H9 (cell line): ENCODE measurements around the gene SECISBP2. TPM values are rescaled to one million over a fixed set of nuclear protein-coding genes. Genes with fewer than 3 reads are reported as not detected.
"Not testable (repeated sequence)": the region's sequence is repeated elsewhere in the genome, so short reads cannot be mapped to it uniquely, and the experiment has no call there.

Source experiments
- DNase-seq: peaks from one replicate; pipeline ENCODE4 v3.0.0-alpha.2; 2017
- H2AFZ ChIP-seq: one replicate; pipeline ENCODE4 v1.6.1; 2013; ENCODE audit warnings: mild to moderate bottlenecking, low read length, control low read depth, moderate library complexity
- H2AK5ac ChIP-seq: 2 replicates; pipeline ENCODE4 v1.6.1; 2013; ENCODE audit warnings: low read length, control low read depth, mixed read lengths; ENCODE audit not compliant: insufficient read length
- H2BK120ac ChIP-seq: one replicate; pipeline ENCODE4 v1.6.1; 2013; ENCODE audit warnings: low read depth, mild to moderate bottlenecking, low read length, control low read depth, inconsistent platforms; ENCODE audit not compliant: poor library complexity, severe bottlenecking
- H2BK12ac ChIP-seq: 2 replicates; pipeline ENCODE4 v1.6.1; 2013; ENCODE audit warnings: low read length, control low read depth, mixed read lengths, low read depth; ENCODE audit not compliant: insufficient read length
- H2BK15ac ChIP-seq: 2 replicates; pipeline ENCODE4 v1.6.1; 2013; ENCODE audit warnings: low read depth, low read length, control low read depth
- H2BK20ac ChIP-seq: one replicate; pipeline ENCODE4 v1.6.1; 2013; ENCODE audit warnings: low read depth, mild to moderate bottlenecking, low read length, control low read depth, inconsistent platforms; ENCODE audit not compliant: poor library complexity, severe bottlenecking
- H2BK5ac ChIP-seq: 2 replicates; pipeline ENCODE4 v1.6.1; 2013; ENCODE audit warnings: low read length, control low read depth, mixed read lengths; ENCODE audit not compliant: insufficient read length
- H3K14ac ChIP-seq: 2 replicates; pipeline ENCODE4 v1.6.1; 2013; ENCODE audit warnings: low read length, control low read depth; ENCODE audit not compliant: insufficient read depth
- H3K18ac ChIP-seq: 2 replicates; pipeline ENCODE4 v1.6.1; 2013; ENCODE audit warnings: low read depth, mild to moderate bottlenecking, mixed read lengths, low read length, control low read depth; ENCODE audit not compliant: insufficient read length
- H3K23ac ChIP-seq: 2 replicates; pipeline ENCODE4 v1.6.1; 2013; ENCODE audit warnings: low read length, control low read depth, mixed read lengths, low read depth; ENCODE audit not compliant: insufficient read length
- H3K23me2 ChIP-seq: 2 replicates; pipeline ENCODE4 v1.6.1; 2013; ENCODE audit warnings: low read depth, mild to moderate bottlenecking, mixed read lengths, low read length, control low read depth; ENCODE audit not compliant: insufficient read length, poor library complexity, severe bottlenecking
- H3K27ac ChIP-seq: 2 replicates; pipeline ENCODE4 v1.5.1; 2013; ENCODE audit warnings: low read length, control low read depth, mixed read lengths, low read depth; ENCODE audit not compliant: insufficient read length
- H3K27me3 ChIP-seq: 2 replicates; pipeline ENCODE4 v1.6.1; 2013; ENCODE audit warnings: low read length, control low read depth, inconsistent platforms; ENCODE audit not compliant: insufficient read depth
- H3K4ac ChIP-seq: 2 replicates; pipeline ENCODE4 v1.6.1; 2013; ENCODE audit warnings: low read depth, mild to moderate bottlenecking, control low read depth, inconsistent platforms, low read length, moderate library complexity
- H3K4me1 ChIP-seq: 2 replicates; pipeline ENCODE4 v1.6.1; 2013; ENCODE audit warnings: low read length, control low read depth, inconsistent platforms; ENCODE audit not compliant: insufficient read depth
- H3K4me2 ChIP-seq: 2 replicates; pipeline ENCODE4 v1.6.1; 2013; ENCODE audit warnings: low read length, control low read depth, mixed read lengths; ENCODE audit not compliant: insufficient read length, insufficient read depth
- H3K56ac ChIP-seq: 2 replicates; pipeline ENCODE4 v1.6.1; 2013; ENCODE audit warnings: low read depth, mild to moderate bottlenecking, mixed read lengths, low read length, control low read depth; ENCODE audit not compliant: insufficient read length
- H3K79me1 ChIP-seq: 2 replicates; pipeline ENCODE4 v1.6.1; 2013; ENCODE audit warnings: low read depth, mild to moderate bottlenecking, moderate library complexity, low read length, control low read depth, inconsistent platforms; ENCODE audit not compliant: insufficient read depth, poor library complexity, severe bottlenecking
- H3K79me2 ChIP-seq: 2 replicates; pipeline ENCODE4 v1.6.1; 2013; ENCODE audit warnings: low read length, control low read depth, inconsistent platforms; ENCODE audit not compliant: insufficient read depth
- H3K9ac ChIP-seq: 2 replicates; pipeline ENCODE4 v1.6.1; 2013; ENCODE audit warnings: low read length, control low read depth, mixed read lengths; ENCODE audit not compliant: insufficient read length; ENCODE audit errors: extremely low read depth
- H3K9me3 ChIP-seq: one replicate; pipeline ENCODE4 v1.6.1; 2013; ENCODE audit warnings: low read depth, low read length, inconsistent platforms; ENCODE audit not compliant: control insufficient read depth
- H3T11ph ChIP-seq: one replicate; pipeline ENCODE4 v1.6.1; 2013; ENCODE audit warnings: mild to moderate bottlenecking, low read length, control low read depth, inconsistent platforms
- H4K20me1 ChIP-seq: one replicate; pipeline ENCODE4 v1.6.1; 2013; ENCODE audit not compliant: control insufficient read depth, insufficient read length, insufficient read depth
- H4K5ac ChIP-seq: 2 replicates; pipeline ENCODE4 v1.6.1; 2013; ENCODE audit warnings: low read depth, mild to moderate bottlenecking, mixed read lengths, low read length, control low read depth; ENCODE audit not compliant: insufficient read length
- H4K8ac ChIP-seq: replicated peaks from 2 replicates; pipeline ENCODE4 v1.6.1; 2013; ENCODE audit warnings: low read length, control low read depth, mixed read lengths, low read depth; ENCODE audit not compliant: insufficient read length
- H4K91ac ChIP-seq: 2 replicates; pipeline ENCODE4 v1.6.1; 2013; ENCODE audit warnings: low read depth, mild to moderate bottlenecking, moderate library complexity, mixed read lengths, low read length, control low read depth; ENCODE audit not compliant: insufficient read length
- H3K27ac Mint-ChIP-seq, 3 experiments: 2 replicates in 2 of 3; 3 replicates in 1 of 3; pipeline ENCODE4 v1.8.0; 2020 to 2021; ENCODE audit warnings: mixed read lengths in 3 of 3, mild to moderate bottlenecking in 1 of 3, moderate library complexity in 1 of 3
- H3K27me3 Mint-ChIP-seq: 2 replicates; pipeline ENCODE4 v1.8.0; 2021; ENCODE audit warnings: low read depth, mild to moderate bottlenecking, moderate library complexity, mixed read lengths
- H3K36me3 Mint-ChIP-seq, 3 experiments: 2 replicates in 2 of 3; 3 replicates in 1 of 3; pipeline ENCODE4 v1.8.0; 2020 to 2021; ENCODE audit warnings: low read depth in 3 of 3, mixed read lengths in 3 of 3; ENCODE audit not compliant: insufficient read depth in 1 of 3
- H3K4me1 Mint-ChIP-seq, 2 experiments: 2 replicates each; pipeline ENCODE4 v1.8.0; 2020; ENCODE audit warnings: mixed read lengths in 2 of 2
- H3K4me3 Mint-ChIP-seq, 2 experiments: 2 replicates in 1 of 2; 3 replicates in 1 of 2; pipeline ENCODE4 v1.8.0; 2020 to 2021; ENCODE audit warnings: mild to moderate bottlenecking in 2 of 2, mixed read lengths in 2 of 2, moderate library complexity in 1 of 2
- H3K9me3 Mint-ChIP-seq, 2 experiments: 2 replicates in 1 of 2; 3 replicates in 1 of 2; pipeline ENCODE4 v1.8.0; 2020; ENCODE audit warnings: mild to moderate bottlenecking in 2 of 2, mixed read lengths in 2 of 2, moderate library complexity in 1 of 2
- WGBS: extraction: QIAGEN DNeasy Blood & Tissue Kit; methylation state at CpG from one replicate; pipeline ENCODE4 v1.1.7; 2013; ENCODE audit warnings: missing lambda C conversion rate, low lambda C conversion rate, mixed read lengths; ENCODE audit not compliant: insufficient read length; ENCODE audit errors: extremely low coverage; 5-methylcytosine and 5-hydroxymethylcytosine counted together
- total RNA-seq: library from RNA; stranded (reverse); gene quantifications from 2 replicates; pipeline ENCODE4 v1.2.1, GENCODE V29; 2021
- TF ChIP-seq, protein P1 (sequence below): fragments of 200-600 bp; sonication (generic); conservative IDR thresholded peaks from 3 replicates; pipeline ENCODE4 v1.8.0; 2021; ENCODE audit warnings: antibody characterized with exemption, mild to moderate bottlenecking

Gene SECISBP2
- total RNA-seq, 1 experiment from 2014 or later, result 62.7 TPM

DNA sequence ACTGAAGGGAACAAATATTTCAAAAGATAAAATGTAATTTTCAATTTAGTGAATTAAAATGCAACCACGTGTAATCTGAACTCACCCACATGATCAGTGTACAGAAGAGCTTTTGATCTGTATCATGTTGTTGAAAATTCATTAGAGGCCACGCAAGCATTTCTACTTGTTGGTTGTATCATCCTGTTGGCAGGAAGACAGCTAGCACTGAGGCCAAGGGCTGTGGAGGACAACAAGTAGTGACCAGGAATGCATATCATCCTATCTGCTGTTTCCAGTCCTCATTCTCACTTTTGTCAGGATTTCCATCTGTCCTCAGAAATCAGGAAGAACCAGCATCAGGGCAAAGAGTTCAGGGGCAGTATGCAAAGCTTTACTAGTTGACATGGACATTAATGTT is 37.2 kb upstream of the SECISBP2 start:
- peaks cover 6 to 11% of the 10 kb centered on the region in 2 experiments; a peak in 4 of 5 replicates for H3K9me3 Mint-ChIP-seq
- H3K56ac ChIP-seq, result no peak overlapping the region
- H4K91ac ChIP-seq, result no peak overlapping the region

GRCh38 chr9:89282248-89282968 is 35.9 kb upstream of the SECISBP2 start:
- not testable (repeated sequence) for H3K4me1 Mint-ChIP-seq, DNase-seq, H3K27me3 Mint-ChIP-seq

More for the DNA sequence above, 37.2 kb upstream of the SECISBP2 start:
- H2BK5ac ChIP-seq, result no peak overlapping the region
- H3K36me3 Mint-ChIP-seq, result peaks cover 11 to 21% (median 14%) of the 10 kb centered on the region in 3 experiments
- H2AK5ac ChIP-seq, result no peak overlapping the region
- no peak overlapping the region for H3K14ac ChIP-seq
- no peak overlapping the region for H3K4ac ChIP-seq
- no peak overlapping the region for H3K18ac ChIP-seq
- H3K4me2 ChIP-seq, result no peak overlapping the region
- H3K4me3 Mint-ChIP-seq, result no peak overlapping the region
- no peak overlapping the region for H3T11ph ChIP-seq
- H4K20me1 ChIP-seq, result no peaks in the 10 kb centered on the region
- H3K4me1 ChIP-seq, result no peaks in the 10 kb centered on the region; the same call in 1 of the 2 replicates
- no peak overlapping the region for H4K8ac ChIP-seq
- WGBS, result no CpG with 5 or more reads among the region's 2 CpGs
- no peaks in the 10 kb centered on the region for H3K9me3 ChIP-seq
- H3K27me3 Mint-ChIP-seq, result no peaks in the 10 kb centered on the region
- peaks cover 15 to 19% of the 10 kb centered on the region in 2 experiments for H3K4me1 Mint-ChIP-seq
- H2AFZ ChIP-seq, result no peak overlapping the region
- no peak overlapping the region for H3K9ac ChIP-seq
- H2BK15ac ChIP-seq, result no peak overlapping the region
- DNase-seq, result no peak
- no peaks in the 10 kb centered on the region for H3K79me2 ChIP-seq
- no peak overlapping the region for H4K5ac ChIP-seq
- no peak overlapping the region; a peak in 1 of 7 replicates for H3K27ac Mint-ChIP-seq
- no peak overlapping the region for H3K27ac ChIP-seq
- H2BK120ac ChIP-seq, result no peak overlapping the region
- TF ChIP-seq, protein P1, sequence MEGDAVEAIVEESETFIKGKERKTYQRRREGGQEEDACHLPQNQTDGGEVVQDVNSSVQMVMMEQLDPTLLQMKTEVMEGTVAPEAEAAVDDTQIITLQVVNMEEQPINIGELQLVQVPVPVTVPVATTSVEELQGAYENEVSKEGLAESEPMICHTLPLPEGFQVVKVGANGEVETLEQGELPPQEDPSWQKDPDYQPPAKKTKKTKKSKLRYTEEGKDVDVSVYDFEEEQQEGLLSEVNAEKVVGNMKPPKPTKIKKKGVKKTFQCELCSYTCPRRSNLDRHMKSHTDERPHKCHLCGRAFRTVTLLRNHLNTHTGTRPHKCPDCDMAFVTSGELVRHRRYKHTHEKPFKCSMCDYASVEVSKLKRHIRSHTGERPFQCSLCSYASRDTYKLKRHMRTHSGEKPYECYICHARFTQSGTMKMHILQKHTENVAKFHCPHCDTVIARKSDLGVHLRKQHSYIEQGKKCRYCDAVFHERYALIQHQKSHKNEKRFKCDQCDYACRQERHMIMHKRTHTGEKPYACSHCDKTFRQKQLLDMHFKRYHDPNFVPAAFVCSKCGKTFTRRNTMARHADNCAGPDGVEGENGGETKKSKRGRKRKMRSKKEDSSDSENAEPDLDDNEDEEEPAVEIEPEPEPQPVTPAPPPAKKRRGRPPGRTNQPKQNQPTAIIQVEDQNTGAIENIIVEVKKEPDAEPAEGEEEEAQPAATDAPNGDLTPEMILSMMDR, result no peak
- H3K27me3 ChIP-seq, result no peaks in the 10 kb centered on the region
- H2BK12ac ChIP-seq, result no peak overlapping the region
- H3K79me1 ChIP-seq, result no peaks in the 10 kb centered on the region
- H3K23me2 ChIP-seq, result no peaks in the 10 kb centered on the region
- no peak overlapping the region for H2BK20ac ChIP-seq
- H3K23ac ChIP-seq, result no peak overlapping the region

More at GRCh38 chr9:89282248-89282968, 35.9 kb upstream of the SECISBP2 start:
- not testable (repeated sequence) for H3T11ph ChIP-seq, H2AFZ ChIP-seq, H3K27me3 ChIP-seq, H3K27ac Mint-ChIP-seq, H3K23ac ChIP-seq, H2AK5ac ChIP-seq, H3K9me3 ChIP-seq, H4K5ac ChIP-seq, H3K9ac ChIP-seq, H3K79me1 ChIP-seq, H3K4me2 ChIP-seq, H3K18ac ChIP-seq, H2BK5ac ChIP-seq, H2BK20ac ChIP-seq, H3K79me2 ChIP-seq, H3K4me1 ChIP-seq, H3K9me3 Mint-ChIP-seq, H2BK12ac ChIP-seq, H3K23me2 ChIP-seq, H3K56ac ChIP-seq, H4K20me1 ChIP-seq, H3K27ac ChIP-seq, H3K14ac ChIP-seq, H4K91ac ChIP-seq, H3K4ac ChIP-seq, H2BK120ac ChIP-seq, H3K4me3 Mint-ChIP-seq, H4K8ac ChIP-seq, H2BK15ac ChIP-seq
- peaks cover 4 to 14% (median 8%) of the 10 kb centered on the region in 3 experiments; a peak in 5 of 7 replicates for H3K36me3 Mint-ChIP-seq
- WGBS, result no CpG with 5 or more reads among the region's 42 CpGs
